NCI-H748 (cell line): Measurements from ENCODE around the gene RAF1.
"Not testable (repeated sequence)": the region's sequence is repeated elsewhere in the genome, so short reads cannot be mapped to it uniquely, and the experiment has no call there.

Experiments
- DNase-seq: peaks from one replicate; lab custom pipeline; 2025; ENCODE audit not compliant: unreplicated experiment; lab: John Stamatoyannopoulos, UW

Gene RAF1

DNA sequence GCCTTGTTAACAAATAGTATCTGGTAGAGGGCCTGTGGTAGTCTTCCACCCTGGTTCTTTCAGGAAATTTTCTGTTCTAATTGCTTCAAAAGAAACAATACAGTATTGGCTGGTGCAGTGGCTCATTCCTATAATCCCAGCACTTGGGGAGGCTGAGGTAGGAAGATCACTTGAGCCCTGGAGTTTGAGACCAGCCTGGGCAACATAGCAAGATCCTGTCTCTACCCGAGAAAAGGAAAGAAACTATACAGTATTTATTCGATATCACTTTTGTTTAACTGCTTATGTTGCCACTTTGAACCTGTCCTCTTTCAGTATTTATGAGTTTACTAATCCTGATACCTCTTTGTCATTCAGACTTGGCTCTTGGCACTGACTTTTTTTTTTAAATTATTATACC, 102.5 kb downstream of the RAF1 start:
- DNase-seq, result no peak

GRCh38 chr3:12560505-12561190, 103.3 kb downstream of the RAF1 start:
- no peak for DNase-seq

DNA sequence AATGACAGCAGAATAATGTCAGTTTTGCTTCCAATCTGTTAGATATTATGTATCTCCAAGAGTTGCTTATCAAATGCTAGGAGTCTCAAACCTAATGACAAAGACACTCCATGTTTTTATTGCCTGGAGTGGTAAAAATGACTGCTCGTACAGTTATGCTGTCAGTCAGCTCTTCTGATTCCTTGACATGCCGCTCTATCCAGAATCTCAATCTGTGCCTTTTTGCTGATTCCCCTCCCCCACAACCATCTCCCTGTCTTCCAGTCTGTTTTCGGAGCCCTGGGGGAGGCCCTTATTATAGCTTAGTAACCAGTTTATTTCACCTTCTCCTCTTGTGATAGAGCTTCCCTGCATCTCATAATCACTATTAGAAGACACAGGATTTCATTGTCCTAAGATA, 104.4 kb downstream of the RAF1 start:
- DNase-seq, result no peak

GRCh38 chr3:12558706-12559105, 105.2 kb downstream of the RAF1 start:
- DNase-seq, result no peak

DNA sequence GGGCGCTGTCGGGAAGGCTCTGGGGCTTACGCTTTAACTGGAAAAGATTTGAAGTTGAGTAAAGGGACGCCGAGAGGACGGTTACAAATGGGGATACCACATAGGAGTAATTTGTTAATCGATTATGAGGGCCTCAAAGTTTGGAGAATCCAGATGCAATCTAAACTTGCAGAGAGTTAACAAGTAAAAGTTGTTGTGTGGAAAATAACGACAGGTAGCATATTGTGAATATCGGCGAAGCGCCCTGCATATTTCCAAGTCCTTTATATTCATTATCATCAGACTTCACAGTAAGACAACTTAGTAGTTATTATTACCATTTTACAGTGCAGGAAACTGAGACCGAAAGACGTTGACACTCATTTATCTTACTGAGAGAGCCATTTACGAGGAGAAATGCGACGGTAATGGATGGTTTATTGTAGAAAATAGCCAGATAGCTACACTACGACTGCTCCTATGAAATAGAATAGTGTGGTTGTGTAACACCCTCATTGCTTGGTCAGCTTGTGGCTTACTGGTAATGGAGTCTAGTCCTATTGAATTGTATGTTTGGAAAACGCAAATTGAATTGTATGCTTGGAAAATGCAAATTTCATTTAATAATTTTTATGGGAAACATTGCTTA, 106.3 kb downstream of the RAF1 start:
- peak; percentile 14 for DNase-seq

DNA sequence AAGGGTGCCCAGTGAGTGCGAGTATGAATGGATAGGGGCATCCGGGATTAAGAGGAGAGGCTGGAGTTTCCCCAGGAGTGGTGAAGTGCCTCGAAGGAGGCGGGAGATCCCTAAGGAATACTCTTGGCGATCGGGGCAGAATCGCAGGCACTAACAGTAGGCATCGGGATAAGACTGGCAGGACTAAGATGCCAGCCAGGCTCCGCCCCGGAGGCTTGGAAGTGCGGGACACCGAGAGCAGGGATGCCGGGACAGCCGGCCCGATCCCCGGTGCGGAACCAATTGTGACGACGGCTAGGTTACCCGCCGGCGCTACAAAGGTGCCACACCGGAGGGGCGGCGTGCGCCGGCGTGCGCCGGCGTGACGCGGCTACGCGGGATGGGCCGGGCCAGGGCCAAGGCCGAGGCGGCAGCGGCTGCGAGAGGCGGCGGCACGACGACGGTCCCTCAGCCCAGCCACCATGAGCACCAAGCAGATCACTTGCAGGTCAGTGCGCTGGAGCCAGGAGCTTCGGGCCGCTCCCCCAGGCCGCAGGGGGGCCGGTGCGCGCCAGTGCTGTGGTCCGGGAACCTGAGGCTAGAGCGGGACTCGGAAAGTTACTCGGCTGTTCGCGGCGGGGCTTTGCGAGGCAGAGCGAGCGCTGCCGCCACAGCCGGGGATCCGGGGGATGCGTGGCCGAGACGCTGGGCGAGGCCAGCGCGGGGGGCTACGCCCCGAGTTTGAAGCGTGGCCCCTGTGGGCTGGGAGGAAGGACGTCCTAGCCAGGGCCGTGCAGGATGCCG, 107.0 kb downstream of the RAF1 start, which contains the start of gene MKRN2:
TSS of gene MKRN2 (plus strand) at position 398 of the 783 bp plus-strand sequence. CDS start at position 462, 64 bp downstream.
- peak; percentile 86 for DNase-seq

GRCh38 chr3:12556314-12556689, 107.6 kb downstream of the RAF1 start:
- DNase-seq, result no peak

DNA sequence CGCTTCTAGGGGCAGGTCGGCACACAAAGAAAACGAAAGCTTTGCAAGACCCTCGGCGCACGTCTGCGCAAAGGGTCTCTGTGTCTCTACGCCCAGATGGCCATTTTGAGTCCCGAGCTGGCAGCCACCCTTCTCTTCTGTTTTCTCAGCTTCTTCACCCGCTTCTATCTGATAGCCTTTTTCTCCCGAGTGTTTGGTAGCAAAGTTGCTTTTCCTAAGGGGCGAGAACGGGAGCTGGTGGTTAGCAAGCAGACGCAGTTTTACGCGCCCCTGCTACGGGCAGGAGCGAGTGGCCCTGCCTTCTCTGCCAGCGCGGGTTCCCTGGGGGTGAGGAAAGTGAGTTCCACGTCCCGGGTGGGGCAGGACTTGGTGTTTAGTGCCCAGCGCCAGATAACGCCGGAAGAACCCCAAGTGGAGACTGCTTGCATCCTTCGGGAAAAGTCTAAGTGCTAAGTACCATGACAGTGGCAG, 110.0 kb downstream of the RAF1 start:
- peak; percentile 81 for DNase-seq

GRCh38 chr3:12549971-12550760, 113.8 kb downstream of the RAF1 start:
- no peak for DNase-seq

GRCh38 chr3:12545473-12545791, 118.5 kb downstream of the RAF1 start, which contains the start of gene MKRN2OS:
Gene MKRN2OS, minus strand, starts transcription at chr3:12545499. Its CDS starts 35 bp downstream, at chr3:12545464.
- DNase-seq, result peak; percentile 38

- no peak for DNase-seq
Observed at GRCh38 chr3:12544652-12545472, 119.1 kb downstream of the RAF1 start.

DNA sequence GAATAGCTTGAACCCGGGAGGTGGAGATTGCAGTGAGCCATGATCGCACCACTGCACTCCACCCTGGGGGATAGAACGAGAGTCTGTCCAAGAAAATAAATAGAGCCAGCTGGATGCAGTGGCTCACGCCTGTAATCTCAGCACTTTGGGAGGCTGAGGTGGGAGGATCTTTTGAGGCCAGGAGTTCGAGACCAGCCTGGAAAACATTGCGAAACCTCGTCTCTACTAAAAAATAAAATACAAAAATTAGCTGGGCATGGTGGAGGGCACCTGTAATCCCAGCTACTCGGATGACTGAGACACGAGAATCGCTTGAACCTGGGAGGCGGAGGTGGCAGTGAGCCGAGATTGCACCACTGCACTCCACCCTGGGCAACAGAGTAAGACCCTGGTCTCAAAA, 120.4 kb downstream of the RAF1 start:
- not testable (repeated sequence) for DNase-seq

- DNase-seq, result peak; percentile 38
Observed at GRCh38 chr3:12541625-12542024, 122.3 kb downstream of the RAF1 start.

- no peak for DNase-seq
Observed at GRCh38 chr3:12536423-12536822, 127.5 kb downstream of the RAF1 start.
